GM13976 (cell line): ENCODE data around the gene YLPM1.

Source experiments
- DNase-seq: peaks from one replicate; pipeline ENCODE4 v3.0.0; 2012; ENCODE audit warnings: low spot score
- in situ Hi-C: fragments of 300-500 bp; cut with MboI; formaldehyde crosslinking; loops from one replicate; pipeline ENCODE4 v1.12.0; 2022; ENCODE audit warnings: low sequenced_read_pairs, mixed read lengths, inconsistent platforms; ENCODE audit not compliant: unreplicated experiment
- TF ChIP-seq, protein P1 (sequence below): IDR thresholded peaks from 2 replicates; pipeline ENCODE4 v1.5.1; 2012; ENCODE audit warnings: borderline replicate concordance, mild to moderate bottlenecking; ENCODE audit not compliant: insufficient read depth; ENCODE audit errors: extremely low read depth, missing control alignments, control extremely low read depth

Gene YLPM1

DNA sequence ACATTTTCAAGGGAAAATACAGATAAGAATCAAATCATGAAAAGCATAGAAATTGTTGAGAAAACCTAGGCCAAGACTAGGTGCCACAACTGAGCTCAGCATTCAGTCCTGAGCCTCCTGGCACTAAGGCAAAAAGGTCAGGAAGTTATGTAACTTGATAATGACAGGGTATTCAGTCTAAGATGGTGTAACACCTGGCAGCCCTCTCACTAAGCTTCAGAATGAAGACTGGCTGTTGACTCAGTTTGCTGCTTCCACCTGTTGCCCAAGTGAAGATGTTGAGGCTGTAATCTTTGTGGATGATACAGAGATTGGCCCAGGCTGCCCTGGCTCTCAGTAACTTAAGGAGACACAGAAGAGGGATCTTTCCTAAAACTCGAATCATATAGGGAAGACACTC lies 93.2 kb downstream of the YLPM1 start:
- TF ChIP-seq, protein P1, sequence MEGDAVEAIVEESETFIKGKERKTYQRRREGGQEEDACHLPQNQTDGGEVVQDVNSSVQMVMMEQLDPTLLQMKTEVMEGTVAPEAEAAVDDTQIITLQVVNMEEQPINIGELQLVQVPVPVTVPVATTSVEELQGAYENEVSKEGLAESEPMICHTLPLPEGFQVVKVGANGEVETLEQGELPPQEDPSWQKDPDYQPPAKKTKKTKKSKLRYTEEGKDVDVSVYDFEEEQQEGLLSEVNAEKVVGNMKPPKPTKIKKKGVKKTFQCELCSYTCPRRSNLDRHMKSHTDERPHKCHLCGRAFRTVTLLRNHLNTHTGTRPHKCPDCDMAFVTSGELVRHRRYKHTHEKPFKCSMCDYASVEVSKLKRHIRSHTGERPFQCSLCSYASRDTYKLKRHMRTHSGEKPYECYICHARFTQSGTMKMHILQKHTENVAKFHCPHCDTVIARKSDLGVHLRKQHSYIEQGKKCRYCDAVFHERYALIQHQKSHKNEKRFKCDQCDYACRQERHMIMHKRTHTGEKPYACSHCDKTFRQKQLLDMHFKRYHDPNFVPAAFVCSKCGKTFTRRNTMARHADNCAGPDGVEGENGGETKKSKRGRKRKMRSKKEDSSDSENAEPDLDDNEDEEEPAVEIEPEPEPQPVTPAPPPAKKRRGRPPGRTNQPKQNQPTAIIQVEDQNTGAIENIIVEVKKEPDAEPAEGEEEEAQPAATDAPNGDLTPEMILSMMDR: no peak
- no peak for DNase-seq
- in situ Hi-C loops: loop anchor here (10.0 kb wide), 1 partner anchor 238 kb away; no protein-coding TSS in a partner anchor

DNA sequence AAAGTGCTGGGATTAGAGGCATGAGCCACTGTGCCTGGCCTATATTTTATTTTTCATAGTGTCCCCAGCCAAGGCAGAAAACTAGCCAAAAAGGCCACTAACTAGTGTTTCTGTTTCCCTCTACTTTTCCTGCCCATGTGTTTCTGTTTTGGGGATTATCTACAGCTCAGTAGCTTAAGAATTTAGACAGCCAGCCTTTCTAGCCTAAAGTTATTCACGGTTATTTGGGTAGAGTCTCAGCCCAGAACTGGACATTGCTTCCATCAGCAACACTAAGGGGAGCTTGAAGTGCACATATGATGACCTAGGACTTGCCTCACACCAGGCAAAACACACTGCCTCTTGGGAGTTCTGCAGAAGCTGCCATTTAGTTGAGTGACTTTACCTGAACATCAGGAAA lies 94.9 kb downstream of the YLPM1 start:
- no peak for DNase-seq
- TF ChIP-seq, protein P1: no peak
- in situ Hi-C loops: loop anchor here (10.0 kb wide), 1 partner anchor 237 kb away; no protein-coding TSS in a partner anchor

GRCh38 chr14:74859757-74860552 lies 96.8 kb downstream of the YLPM1 start:
- TF ChIP-seq, protein P1: no peak
- in situ Hi-C loops: loop anchor here (10.0 kb wide), 1 partner anchor 235 kb away; no protein-coding TSS in a partner anchor
- DNase-seq: no peak

DNA sequence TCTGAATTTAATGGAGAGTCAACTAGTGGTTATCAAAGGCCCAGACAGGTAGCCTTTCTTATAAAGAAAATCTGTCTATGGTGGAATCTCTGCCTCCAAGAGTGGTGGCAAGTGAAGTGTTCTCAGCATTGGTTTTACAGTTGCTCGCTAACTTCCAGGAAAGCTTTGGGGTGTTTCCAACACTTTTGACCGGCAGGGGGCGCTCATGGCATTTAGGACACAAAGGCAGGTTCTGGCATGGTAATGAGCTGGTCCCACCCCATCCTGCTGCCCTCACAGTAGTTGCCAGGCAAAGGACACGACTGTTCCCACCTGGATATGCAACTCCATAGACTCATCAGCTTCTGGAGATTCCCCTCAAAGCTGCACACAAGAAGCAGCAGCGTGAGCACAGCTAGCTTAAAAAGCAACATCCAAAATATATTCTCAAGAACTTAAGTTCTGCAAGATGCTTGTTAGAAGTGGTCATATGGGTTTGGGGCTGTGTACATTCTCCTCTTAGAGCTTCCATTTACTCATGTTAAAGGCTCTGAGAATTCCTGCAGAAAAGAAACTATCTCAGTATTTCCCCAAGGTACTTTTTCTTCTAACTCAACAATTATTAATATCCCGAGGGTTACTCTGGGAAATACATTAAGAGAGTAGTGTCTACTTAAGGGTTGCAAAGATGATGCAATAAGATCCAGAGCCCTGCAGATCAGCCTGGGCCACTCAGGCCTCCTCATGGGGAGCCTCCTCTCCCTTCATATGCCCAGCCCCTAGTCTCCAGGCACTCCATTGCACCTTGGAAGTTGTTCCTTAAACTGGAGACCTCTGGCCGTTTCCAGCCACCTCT lies 98.0 kb downstream of the YLPM1 start:
- peak; percentile 79 for DNase-seq
- TF ChIP-seq, protein P1: peak; percentile 80
- in situ Hi-C loops: no loop called here

GRCh38 chr14:74861734-74862090 lies 98.6 kb downstream of the YLPM1 start:
- DNase-seq: no peak
- in situ Hi-C loops: no loop called here

DNA sequence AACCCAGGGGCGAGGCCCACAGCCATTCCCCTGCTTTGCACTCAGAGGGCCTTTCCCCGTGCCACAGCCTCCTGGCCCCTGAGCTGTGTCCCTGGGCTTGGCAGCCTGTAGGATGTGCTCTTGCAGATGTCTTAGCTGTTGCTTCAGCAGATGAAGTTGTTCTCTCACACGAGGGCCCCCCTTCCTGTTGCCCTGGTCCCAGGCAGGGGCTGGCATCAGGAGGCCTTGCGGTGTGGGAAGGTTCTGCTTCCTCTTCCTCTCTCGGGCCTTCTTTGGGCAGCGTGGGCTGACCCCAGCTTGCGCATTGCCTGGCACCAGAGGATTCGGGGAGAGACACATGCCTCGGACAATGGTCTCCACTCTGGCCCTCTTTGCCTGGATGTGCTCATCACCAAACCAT lies 100.2 kb downstream of the YLPM1 start:
- no peak for DNase-seq
- in situ Hi-C loops: no loop called here
- TF ChIP-seq, protein P1: no peak

More at GRCh38 chr14:74861734-74862090, 98.6 kb downstream of the YLPM1 start:
- TF ChIP-seq, protein P1: no peak
